Neural progenitor cell (in vitro differentiated cells): Measurements from ENCODE around the gene CXCR2. TPM values are rescaled to one million over a fixed set of nuclear protein-coding genes. Genes with fewer than 3 reads are reported as not detected.

Source experiments
- DNase-seq: peaks from one replicate; pipeline ENCODE4 v3.0.0-alpha.2; 2016; ENCODE audit warnings: low spot score
- H2AFZ ChIP-seq: fragments of 200-600 bp; sonication (generic); replicated peaks from 2 replicates; pipeline ENCODE4 v1.6.1; 2016; ENCODE audit warnings: antibody characterized with exemption
- H3F3A ChIP-seq: fragments of 200-600 bp; sonication (generic); 2 replicates; pipeline ENCODE4 v1.6.1; 2016; ENCODE audit warnings: antibody characterized with exemption, low read depth
- H3K27ac ChIP-seq: fragments of 200-600 bp; sonication (generic); 2 replicates; pipeline ENCODE4 v1.5.1; 2016; ENCODE audit warnings: mild to moderate bottlenecking
- H3K27me3 ChIP-seq: fragments of 200-600 bp; sonication (generic); 2 replicates; pipeline ENCODE4 v1.6.1; 2016; ENCODE audit warnings: mild to moderate bottlenecking, moderate library complexity
- H3K36me3 ChIP-seq: fragments of 200-600 bp; sonication (generic); 2 replicates; pipeline ENCODE4 v1.5.1; 2016
- H3K4me1 ChIP-seq: fragments of 200-600 bp; sonication (generic); 2 replicates; pipeline ENCODE4 v1.6.1; 2016; ENCODE audit warnings: mixed run types
- H3K4me2 ChIP-seq: fragments of 200-600 bp; sonication (generic); 2 replicates; pipeline ENCODE4 v1.6.1; 2016
- H3K4me3 ChIP-seq: fragments of 200-600 bp; sonication (generic); 2 replicates; pipeline ENCODE4 v1.5.1; 2016
- H3K79me2 ChIP-seq: fragments of 200-600 bp; sonication (generic); 2 replicates; pipeline ENCODE4 v1.6.1; 2016; ENCODE audit warnings: low read depth
- H3K9ac ChIP-seq: fragments of 200-600 bp; sonication (generic); 2 replicates; pipeline ENCODE4 v1.6.1; 2016
- H3K9me3 ChIP-seq: fragments of 200-600 bp; sonication (generic); 2 replicates; pipeline ENCODE4 v1.5.1; 2016; ENCODE audit warnings: low read depth
- H4K20me1 ChIP-seq: fragments of 200-600 bp; sonication (generic); 2 replicates; pipeline ENCODE4 v1.6.1; 2016; ENCODE audit warnings: low read depth
- H3K27ac Mint-ChIP-seq: 3 replicates; pipeline ENCODE4 v1.8.0; 2021; ENCODE audit warnings: mixed read lengths
- H3K27me3 Mint-ChIP-seq: 2 replicates; pipeline ENCODE4 v1.8.0; 2022; ENCODE audit warnings: low read depth, mild to moderate bottlenecking, inconsistent platforms, moderate library complexity, mixed read lengths; ENCODE audit not compliant: insufficient read depth
- H3K36me3 Mint-ChIP-seq: 3 replicates; pipeline ENCODE4 v1.8.0; 2021; ENCODE audit warnings: mixed read lengths
- H3K4me1 Mint-ChIP-seq: 3 replicates; pipeline ENCODE4 v1.8.0; 2021; ENCODE audit warnings: mixed read lengths
- H3K4me3 Mint-ChIP-seq: 3 replicates; pipeline ENCODE4 v1.8.0; 2021; ENCODE audit warnings: mild to moderate bottlenecking, moderate library complexity, mixed read lengths
- H3K9me3 Mint-ChIP-seq: 3 replicates; pipeline ENCODE4 v1.8.0; 2020; ENCODE audit warnings: mixed read lengths
- EZH2 ChIP-seq: fragments of 200-600 bp; sonication (generic); IDR thresholded peaks from 2 replicates; pipeline ENCODE4 v1.6.1; 2017; ENCODE audit warnings: antibody characterized with exemption, mild to moderate bottlenecking, moderate library complexity
- EZH2phosphoT487 ChIP-seq: fragments of 200-600 bp; sonication (generic); IDR thresholded peaks from 2 replicates; pipeline ENCODE4 v1.6.1; 2017; ENCODE audit warnings: antibody characterized with exemption
- total RNA-seq: library from RNA; depleted of rRNA; stranded (reverse); fragments of >200 nt; gene quantifications from 2 replicates; pipeline ENCODE4 v1.2.3, GENCODE V29; 2015; ENCODE audit warnings: low replicate concordance
- TF ChIP-seq, protein P1 (sequence below): fragments of 200-600 bp; sonication (generic); IDR thresholded peaks from 2 replicates; pipeline ENCODE4 v1.5.1; 2017; ENCODE audit warnings: antibody characterized with exemption, mild to moderate bottlenecking

Gene CXCR2
- total RNA-seq, 1 donor from 2014 or later = not detected

DNA sequence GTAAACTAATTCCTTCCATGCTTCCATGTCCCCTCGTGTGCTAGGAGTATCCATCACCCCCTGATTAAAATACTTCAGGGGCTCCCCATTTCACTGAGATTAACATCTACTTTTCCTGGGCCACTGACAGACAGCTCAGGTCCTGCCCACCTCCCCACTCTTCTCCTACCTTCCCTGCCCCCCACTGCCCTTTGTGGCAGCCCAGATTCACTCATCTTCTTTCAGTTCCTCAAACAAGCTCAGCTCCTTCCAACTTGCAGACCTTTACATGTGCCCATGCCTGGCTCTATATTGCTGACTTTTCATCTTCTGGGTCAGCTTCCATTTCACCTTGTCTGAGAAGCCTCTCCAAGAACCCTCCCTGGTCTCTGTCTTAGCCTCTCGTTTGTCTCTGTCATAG, 44.8 kb upstream of the CXCR2 start:
- no peak for TF ChIP-seq EZH2phosphoT487
- TF ChIP-seq, protein P1, sequence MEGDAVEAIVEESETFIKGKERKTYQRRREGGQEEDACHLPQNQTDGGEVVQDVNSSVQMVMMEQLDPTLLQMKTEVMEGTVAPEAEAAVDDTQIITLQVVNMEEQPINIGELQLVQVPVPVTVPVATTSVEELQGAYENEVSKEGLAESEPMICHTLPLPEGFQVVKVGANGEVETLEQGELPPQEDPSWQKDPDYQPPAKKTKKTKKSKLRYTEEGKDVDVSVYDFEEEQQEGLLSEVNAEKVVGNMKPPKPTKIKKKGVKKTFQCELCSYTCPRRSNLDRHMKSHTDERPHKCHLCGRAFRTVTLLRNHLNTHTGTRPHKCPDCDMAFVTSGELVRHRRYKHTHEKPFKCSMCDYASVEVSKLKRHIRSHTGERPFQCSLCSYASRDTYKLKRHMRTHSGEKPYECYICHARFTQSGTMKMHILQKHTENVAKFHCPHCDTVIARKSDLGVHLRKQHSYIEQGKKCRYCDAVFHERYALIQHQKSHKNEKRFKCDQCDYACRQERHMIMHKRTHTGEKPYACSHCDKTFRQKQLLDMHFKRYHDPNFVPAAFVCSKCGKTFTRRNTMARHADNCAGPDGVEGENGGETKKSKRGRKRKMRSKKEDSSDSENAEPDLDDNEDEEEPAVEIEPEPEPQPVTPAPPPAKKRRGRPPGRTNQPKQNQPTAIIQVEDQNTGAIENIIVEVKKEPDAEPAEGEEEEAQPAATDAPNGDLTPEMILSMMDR = no peak
- no peak for TF ChIP-seq EZH2
- H3K9me3 Mint-ChIP-seq = peaks cover 9% of the 10 kb centered on the region
- H3K27me3 Mint-ChIP-seq = peaks cover 11% of the 10 kb centered on the region
- no peaks in the 10 kb centered on the region for H3K4me1 ChIP-seq
- no peak overlapping the region for H2AFZ ChIP-seq
- H3K27me3 ChIP-seq = no peaks in the 10 kb centered on the region
- no peaks in the 10 kb centered on the region for H3K79me2 ChIP-seq
- no peaks in the 10 kb centered on the region for H3K4me1 Mint-ChIP-seq
- no peak overlapping the region for H3K27ac Mint-ChIP-seq
- H3F3A ChIP-seq = no peaks in the 10 kb centered on the region
- no peak overlapping the region for H3K4me3 ChIP-seq
- H4K20me1 ChIP-seq = no peaks in the 10 kb centered on the region
- no peak overlapping the region for H3K4me2 ChIP-seq
- H3K36me3 Mint-ChIP-seq = no peaks in the 10 kb centered on the region
- no peak overlapping the region for H3K27ac ChIP-seq
- H3K4me3 Mint-ChIP-seq = no peak overlapping the region
- no peaks in the 10 kb centered on the region for H3K36me3 ChIP-seq
- peaks cover under 1% of the 10 kb centered on the region for H3K9me3 ChIP-seq
- no peak for DNase-seq
- H3K9ac ChIP-seq = no peak overlapping the region

GRCh38 chr2:218081695-218082094, 44.1 kb upstream of the CXCR2 start:
- Histone ChIP-seq H3K27ac (no peak overlapping the region), H3K27me3 (no peaks in the 10 kb centered on the region), H3K79me2 (no peaks in the 10 kb centered on the region), H3F3A (no peaks in the 10 kb centered on the region), H3K9me3 (peaks cover 3% of the 10 kb centered on the region), H3K4me3 (no peak overlapping the region), H3K4me2 (no peak overlapping the region), H2AFZ (no peak overlapping the region), H3K9ac (no peak overlapping the region), H4K20me1 (no peaks in the 10 kb centered on the region), H3K4me1 (no peaks in the 10 kb centered on the region), H3K36me3 (no peaks in the 10 kb centered on the region)
- Mint-ChIP-seq H3K9me3 (peaks cover 15% of the 10 kb centered on the region), H3K4me3 (no peak overlapping the region), H3K27ac (no peak overlapping the region), H3K36me3 (no peaks in the 10 kb centered on the region), H3K27me3 (peaks cover 11% of the 10 kb centered on the region), H3K4me1 (no peaks in the 10 kb centered on the region)
- TF ChIP-seq EZH2phosphoT487 (no peak), EZH2 (no peak)
- TF ChIP-seq, protein P1 = no peak
- DNase-seq = no peak

GRCh38 chr2:218082586-218083351, 43.1 kb upstream of the CXCR2 start:
- no peak overlapping the region for H3K27ac ChIP-seq
- no peaks in the 10 kb centered on the region for H3K4me1 Mint-ChIP-seq
- no peaks in the 10 kb centered on the region for H3K4me1 ChIP-seq
- H3K27me3 Mint-ChIP-seq = peaks cover 12% of the 10 kb centered on the region
- no peaks in the 10 kb centered on the region for H4K20me1 ChIP-seq
- H3K9me3 Mint-ChIP-seq = peaks cover 16% of the 10 kb centered on the region
- H3K36me3 ChIP-seq = no peaks in the 10 kb centered on the region
- H2AFZ ChIP-seq = no peak overlapping the region
- no peaks in the 10 kb centered on the region for H3K36me3 Mint-ChIP-seq
- H3K9me3 ChIP-seq = peaks cover 3% of the 10 kb centered on the region
- no peak overlapping the region for H3K4me3 ChIP-seq
- TF ChIP-seq EZH2 (no peak), EZH2phosphoT487 (no peak)
- TF ChIP-seq, protein P1 = no peak
- no peak overlapping the region for H3K4me3 Mint-ChIP-seq
- H3K27ac Mint-ChIP-seq = no peak overlapping the region
- no peaks in the 10 kb centered on the region for H3K27me3 ChIP-seq
- H3F3A ChIP-seq = no peaks in the 10 kb centered on the region
- H3K9ac ChIP-seq = no peak overlapping the region
- no peaks in the 10 kb centered on the region for H3K79me2 ChIP-seq
- no peak for DNase-seq
- no peak overlapping the region for H3K4me2 ChIP-seq
